GM18861 (cell line): Measurements from ENCODE around the gene SCRN1.

Experiments
- ATAC-seq: cut with Tn5 transposase; IDR thresholded peaks from one replicate; pipeline ENCODE4 v1.9.1; 2021; ENCODE audit not compliant: unreplicated experiment

Gene SCRN1

GRCh38 chr7:29935111-29935510 lies 54.5 kb downstream of the SCRN1 start:
- ATAC-seq, result no peak

- ATAC-seq, result no peak
Measured at GRCh38 chr7:29929018-29929807, 60.4 kb downstream of the SCRN1 start.

- no peak for ATAC-seq
Measured at GRCh38 chr7:29926741-29927140, 62.9 kb downstream of the SCRN1 start.

GRCh38 chr7:29926216-29926615 lies 63.4 kb downstream of the SCRN1 start:
- ATAC-seq, result no peak

- ATAC-seq, result no peak
Measured at GRCh38 chr7:29924684-29925083, 64.9 kb downstream of the SCRN1 start.

GRCh38 chr7:29924006-29924405 lies 65.6 kb downstream of the SCRN1 start:
- ATAC-seq, result no peak

GRCh38 chr7:29922921-29923700 lies 66.5 kb downstream of the SCRN1 start:
- no peak for ATAC-seq

GRCh38 chr7:29921404-29922010 lies 68.1 kb downstream of the SCRN1 start:
- ATAC-seq, result peak; percentile 80

- no peak for ATAC-seq
Measured at GRCh38 chr7:29920491-29920890, 69.1 kb downstream of the SCRN1 start.

- ATAC-seq, result no peak
Measured at GRCh38 chr7:29919790-29920189, 69.8 kb downstream of the SCRN1 start.

GRCh38 chr7:29918850-29919249 lies 70.8 kb downstream of the SCRN1 start:
- ATAC-seq, result no peak

GRCh38 chr7:29917641-29918040 lies 72.0 kb downstream of the SCRN1 start:
- no peak for ATAC-seq

GRCh38 chr7:29915481-29916215 lies 74.0 kb downstream of the SCRN1 start:
- ATAC-seq, result no peak

- ATAC-seq, result no peak
Measured at GRCh38 chr7:29914180-29914579, 75.4 kb downstream of the SCRN1 start.

- no peak for ATAC-seq
Measured at GRCh38 chr7:29906200-29907022, 83.2 kb downstream of the SCRN1 start.

GRCh38 chr7:29900745-29901144 lies 88.9 kb downstream of the SCRN1 start:
- no peak for ATAC-seq

GRCh38 chr7:29898301-29898700 lies 91.3 kb downstream of the SCRN1 start:
- no peak for ATAC-seq

- no peak for ATAC-seq
Measured at GRCh38 chr7:29896685-29897411, 92.8 kb downstream of the SCRN1 start.

GRCh38 chr7:29895559-29895958 lies 94.0 kb downstream of the SCRN1 start:
- ATAC-seq, result no peak

GRCh38 chr7:29894256-29894655 lies 95.3 kb downstream of the SCRN1 start:
- ATAC-seq, result no peak
